ENCODE data around the gene NEUROD2.

DNA sequence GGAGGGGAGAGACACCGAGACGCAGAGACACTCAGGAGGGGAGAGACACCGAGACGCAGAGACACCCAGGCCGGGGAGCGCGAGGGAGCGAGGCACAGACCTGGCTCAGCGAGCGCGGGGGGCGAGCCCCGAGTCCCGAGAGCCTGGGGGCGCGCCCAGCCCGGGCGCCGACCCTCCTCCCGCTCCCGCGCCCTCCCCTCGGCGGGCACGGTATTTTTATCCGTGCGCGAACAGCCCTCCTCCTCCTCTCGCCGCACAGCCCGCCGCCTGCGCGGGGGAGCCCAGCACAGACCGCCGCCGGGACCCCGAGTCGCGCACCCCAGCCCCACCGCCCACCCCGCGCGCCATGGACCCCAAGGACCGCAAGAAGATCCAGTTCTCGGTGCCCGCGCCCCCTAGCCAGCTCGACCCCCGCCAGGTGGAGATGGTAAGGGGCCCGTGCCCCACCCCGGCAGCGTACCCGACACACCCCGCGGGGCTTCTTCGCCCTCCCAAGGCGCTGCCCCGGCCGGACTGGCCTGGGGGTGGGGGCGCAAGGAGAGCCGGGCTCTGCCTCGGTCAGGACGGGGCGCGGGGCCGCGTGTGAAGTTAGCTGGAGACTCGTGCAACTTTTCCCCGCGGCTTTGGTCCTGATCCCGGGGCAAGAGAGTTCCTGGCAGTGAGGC is 19.5 kb upstream of the NEUROD2 start:
- TF ChIP-seq YY1 (IDR thresholded peaks at IDR 0.05; ENCODE audit: insufficient read depth, insufficient read length) (no peak), ZNF274 (IDR thresholded peaks at IDR 0.05; ENCODE audit: low read depth, low read length) (no peak), SUZ12 (IDR thresholded peaks at IDR 0.05; ENCODE audit: extremely low read depth, insufficient read depth, insufficient read length) (no peak)
